Epidermal melanocyte (primary cell): ENCODE results near the gene PALM.
A peak's percentile ranks its signal among the peaks of the same experiment; 100 is the strongest.
"Not testable (repeated sequence)": the region's sequence is repeated elsewhere in the genome, so short reads cannot be mapped to it uniquely, and the experiment has no call there.

Source experiments
- DNase-seq: peaks from one replicate; pipeline ENCODE4 v3.0.0; 2011; ENCODE audit warnings: low spot score; ENCODE audit not compliant: insufficient read length

The PALM gene

GRCh38 chr19:679418-680286 is 29.1 kb upstream of the PALM start:
- peak; percentile 73 for DNase-seq

- DNase-seq: peak; percentile 98
Observed at GRCh38 chr19:680287-681028, 28.3 kb upstream of the PALM start.

GRCh38 chr19:681029-682019 is 27.4 kb upstream of the PALM start:
- peak; percentile 70 for DNase-seq

- no peak for DNase-seq
Observed at GRCh38 chr19:682678-683320, 25.9 kb upstream of the PALM start.

GRCh38 chr19:685454-685931 is 23.2 kb upstream of the PALM start:
- no peak for DNase-seq

GRCh38 chr19:686589-687297 is 22.0 kb upstream of the PALM start:
- no peak for DNase-seq

- no peak for DNase-seq
Observed at GRCh38 chr19:687569-688166, 21.1 kb upstream of the PALM start.

GRCh38 chr19:688214-688613 is 20.5 kb upstream of the PALM start:
- DNase-seq: no peak

- no peak for DNase-seq
Observed at GRCh38 chr19:688992-689391, 19.7 kb upstream of the PALM start.

GRCh38 chr19:690203-690602 is 18.5 kb upstream of the PALM start:
- no peak for DNase-seq

- DNase-seq: no peak
Observed at GRCh38 chr19:694481-695351, 14.0 kb upstream of the PALM start.

GRCh38 chr19:695352-695949 is 13.3 kb upstream of the PALM start, which contains the start of gene PRSS57:
Gene PRSS57, minus strand, starts transcription at chr19:695452. Its CDS starts 22 bp downstream, at chr19:695430.
- DNase-seq: no peak

- DNase-seq: not testable (repeated sequence)
Observed at GRCh38 chr19:698529-698928, 10.2 kb upstream of the PALM start.

GRCh38 chr19:699885-700284 is 8.8 kb upstream of the PALM start:
- DNase-seq: not testable (repeated sequence)

- DNase-seq: not testable (repeated sequence)
Observed at GRCh38 chr19:702847-703246, 5.9 kb upstream of the PALM start.

GRCh38 chr19:703329-703650 is 5.4 kb upstream of the PALM start:
- no peak for DNase-seq

- DNase-seq: no peak
Observed at GRCh38 chr19:703651-704446, 4.9 kb upstream of the PALM start.

- DNase-seq: no peak
Observed at GRCh38 chr19:704447-704741, 4.3 kb upstream of the PALM start.
